Liver (tissue), 9 donors: Measurements from ENCODE around the gene SLX9. TPM values are rescaled to one million over a fixed set of nuclear protein-coding genes. Genes with fewer than 3 reads are reported as not detected.

Experiments
- DNase-seq: peaks from one replicate; pipeline ENCODE4 v3.0.0-alpha.2; 2017; ENCODE audit warnings: low spot score
- H3K27ac ChIP-seq, 2 donors: one replicate each; pipeline ENCODE4 v1.7.0; 2013; ENCODE audit warnings: inconsistent platforms in 2 of 2, low read length in 2 of 2, control low read depth in 1 of 2, low read depth in 1 of 2, mild to moderate bottlenecking in 1 of 2
- H3K27me3 ChIP-seq, 4 donors: one replicate each; pipeline versions ENCODE4 v1.6.1 to v1.7.0; 2013; ENCODE audit warnings: low read length in 3 of 4, inconsistent platforms in 1 of 4, mild to moderate bottlenecking in 1 of 4, moderate library complexity in 1 of 4; ENCODE audit not compliant: control insufficient read depth in 4 of 4, insufficient read depth in 4 of 4
- H3K36me3 ChIP-seq, 4 donors: one replicate each; pipeline versions ENCODE4 v1.6.1 to v1.7.0; 2013; ENCODE audit warnings: low read length in 3 of 4, mild to moderate bottlenecking in 3 of 4, low read depth in 1 of 4, moderate library complexity in 1 of 4; ENCODE audit not compliant: control insufficient read depth in 4 of 4, insufficient read depth in 3 of 4
- H3K4me1 ChIP-seq, 4 donors: one replicate each; pipeline versions ENCODE4 v1.6.1 to v1.7.0; 2013; ENCODE audit warnings: low read length in 3 of 4, mild to moderate bottlenecking in 3 of 4, moderate library complexity in 1 of 4; ENCODE audit not compliant: control insufficient read depth in 4 of 4, insufficient read depth in 4 of 4
- H3K4me3 ChIP-seq, 3 donors: one replicate each; pipeline versions ENCODE4 v1.6.1 to v1.7.0; 2013; ENCODE audit warnings: low read length in 3 of 3, control low read depth in 1 of 3, low read depth in 1 of 3, mild to moderate bottlenecking in 1 of 3
- H3K9ac ChIP-seq, 2 donors: one replicate each; pipeline ENCODE4 v1.7.0; 2013; ENCODE audit warnings: low read length in 2 of 2, mild to moderate bottlenecking in 2 of 2, moderate library complexity in 2 of 2, control low read depth in 1 of 2, low read depth in 1 of 2
- H3K9me3 ChIP-seq, 4 donors: one replicate each; pipeline versions ENCODE4 v1.6.1 to v1.7.0; 2013; ENCODE audit warnings: low read length in 3 of 4; ENCODE audit not compliant: control insufficient read depth in 4 of 4
- ATF3 ChIP-seq: IDR thresholded peaks from 2 replicates; pipeline ENCODE4 v1.6.1; 2016; ENCODE audit warnings: antibody characterized with exemption
- EGR1 ChIP-seq, 2 donors: IDR thresholded peaks; 2 replicates each; pipeline ENCODE4 v1.6.1; 2016 to 2018; ENCODE audit warnings: antibody characterized with exemption in 2 of 2, low read depth in 2 of 2
- FOXA1 ChIP-seq: IDR thresholded peaks from 2 replicates; pipeline ENCODE4 v1.6.1; 2016; ENCODE audit warnings: antibody characterized with exemption
- FOXA2 ChIP-seq: IDR thresholded peaks from 2 replicates; pipeline ENCODE4 v1.6.1; 2016; ENCODE audit warnings: antibody characterized with exemption
- GABPA ChIP-seq, 2 donors: IDR thresholded peaks in 1 of 2; conservative IDR thresholded peaks in 1 of 2; 2 replicates each; pipeline ENCODE4 v1.6.1; 2016; ENCODE audit warnings: antibody characterized with exemption in 2 of 2, mild to moderate bottlenecking in 1 of 2, moderate library complexity in 1 of 2
- HNF4A ChIP-seq, 2 donors: conservative IDR thresholded peaks; 2 replicates each; pipeline ENCODE4 v1.6.1; 2016; ENCODE audit warnings: antibody characterized with exemption in 2 of 2, mild to moderate bottlenecking in 2 of 2
- HNF4G ChIP-seq: IDR thresholded peaks from 2 replicates; pipeline ENCODE4 v1.6.1; 2016; ENCODE audit warnings: antibody characterized with exemption
- JUND ChIP-seq, 2 donors: IDR thresholded peaks; 2 replicates each; pipeline ENCODE4 v1.6.1; 2016; ENCODE audit warnings: antibody characterized with exemption in 2 of 2
- NR2F2 ChIP-seq: IDR thresholded peaks from 2 replicates; pipeline ENCODE4 v1.6.1; 2016; ENCODE audit warnings: antibody characterized with exemption
- RAD21 ChIP-seq, 2 donors: IDR thresholded peaks; 2 replicates each; pipeline ENCODE4 v1.6.1; 2016; ENCODE audit warnings: antibody characterized with exemption in 2 of 2, mild to moderate bottlenecking in 2 of 2
- RXRA ChIP-seq, 2 donors: IDR thresholded peaks; 2 replicates each; pipeline ENCODE4 v1.6.1; 2017 to 2018; ENCODE audit warnings: antibody characterized with exemption in 2 of 2, mild to moderate bottlenecking in 1 of 2
- SP1 ChIP-seq: IDR thresholded peaks from 2 replicates; pipeline ENCODE4 v1.6.1; 2018; ENCODE audit warnings: antibody characterized with exemption, mild to moderate bottlenecking
- TAF1 ChIP-seq: conservative IDR thresholded peaks from 2 replicates; pipeline ENCODE4 v1.6.1; 2016; ENCODE audit warnings: antibody characterized with exemption, mild to moderate bottlenecking
- whole genome bisulfite sequencing: extraction: QIAGEN DNeasy Blood & Tissue Kit; methylation state at CpG from one replicate; pipeline ENCODE4 v1.1.7; 2013; 5-methylcytosine and 5-hydroxymethylcytosine counted together
- polyA plus RNA-seq, 2 donors: library from polyadenylated mRNA; stranded (reverse) in 1 of 2; unstranded in 1 of 2; fragments of 200-250 nt in 1 of 2; fragments of >200 nt in 1 of 2; fragmentation: Nextera tagmentation in 1 of 2; extraction: Ambion mirVana in 1 of 2; gene quantifications; one replicate each; pipeline versions ENCODE4 v1.2.1 to v1.2.3, GENCODE V29; 2013 to 2015
- total RNA-seq, 2 donors: library from RNA; depleted of rRNA; stranded (reverse); fragments of >200 nt; gene quantifications; one replicate each; pipeline ENCODE4 v1.2.3, GENCODE V29; 2014
- TF ChIP-seq, protein P1 (sequence below): IDR thresholded peaks from 2 replicates; pipeline ENCODE4 v1.6.1; 2016; ENCODE audit warnings: antibody characterized with exemption
- donor health status: healthy.
- donor health status: healthy.
- donor health status: healthy.
- donor health status: healthy.
- donor health status: healthy.

The SLX9 gene
- total and polyA plus RNA-seq, 4 donors = 7.5 to 20.3 (median 12.2) TPM

DNA sequence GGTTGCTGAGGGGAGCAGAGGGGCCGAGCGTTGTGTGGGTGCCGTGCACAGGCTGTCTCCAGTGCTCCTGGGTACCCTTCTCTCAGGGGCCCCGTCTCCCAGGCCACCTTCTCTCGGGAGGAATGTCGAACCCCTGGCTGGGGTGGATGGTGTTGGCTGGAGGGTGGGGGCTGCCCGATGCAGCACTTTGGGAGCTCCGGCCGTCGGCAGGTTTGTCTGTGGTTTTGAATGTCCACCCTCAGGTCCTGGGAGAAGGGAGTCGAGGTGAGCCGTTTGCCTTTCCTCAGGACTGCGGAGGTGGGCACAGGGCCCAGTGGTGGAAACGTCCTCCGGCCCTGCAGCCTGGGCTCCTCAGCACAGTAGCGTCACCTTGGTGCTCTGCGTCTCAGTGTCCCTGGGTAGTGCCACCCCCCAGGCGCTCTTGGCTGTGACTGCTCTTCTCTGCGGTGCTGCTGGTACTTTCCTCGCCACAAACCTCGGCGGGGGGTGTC is 14.5 kb downstream of the SLX9 start:
- Histone ChIP-seq H3K9ac (no peak overlapping the region), H3K27ac (no peak overlapping the region), H3K36me3 (peaks cover 0 to 17% (median 2%) of the 10 kb centered on the region in 4 donors), H3K4me1 (peaks cover 6 to 27% (median 13%) of the 10 kb centered on the region in 4 donors), H3K27me3 (no peaks in the 10 kb centered on the region), H3K9me3 (no peaks in the 10 kb centered on the region), H3K4me3 (no peak overlapping the region)
- WGBS = 96% methylated on average over 22 of the region's 22 CpGs
- no peak for DNase-seq
- TF ChIP-seq ATF3 (no peak), GABPA (IDR thresholded peaks at IDR 0.05 in 1 of 2, conservative IDR thresholded peaks at IDR 0.05 in 1 of 2) (no peak), TAF1 (no peak), RXRA (IDR thresholded peaks at IDR 0.05) (no peak), NR2F2 (no peak)

DNA sequence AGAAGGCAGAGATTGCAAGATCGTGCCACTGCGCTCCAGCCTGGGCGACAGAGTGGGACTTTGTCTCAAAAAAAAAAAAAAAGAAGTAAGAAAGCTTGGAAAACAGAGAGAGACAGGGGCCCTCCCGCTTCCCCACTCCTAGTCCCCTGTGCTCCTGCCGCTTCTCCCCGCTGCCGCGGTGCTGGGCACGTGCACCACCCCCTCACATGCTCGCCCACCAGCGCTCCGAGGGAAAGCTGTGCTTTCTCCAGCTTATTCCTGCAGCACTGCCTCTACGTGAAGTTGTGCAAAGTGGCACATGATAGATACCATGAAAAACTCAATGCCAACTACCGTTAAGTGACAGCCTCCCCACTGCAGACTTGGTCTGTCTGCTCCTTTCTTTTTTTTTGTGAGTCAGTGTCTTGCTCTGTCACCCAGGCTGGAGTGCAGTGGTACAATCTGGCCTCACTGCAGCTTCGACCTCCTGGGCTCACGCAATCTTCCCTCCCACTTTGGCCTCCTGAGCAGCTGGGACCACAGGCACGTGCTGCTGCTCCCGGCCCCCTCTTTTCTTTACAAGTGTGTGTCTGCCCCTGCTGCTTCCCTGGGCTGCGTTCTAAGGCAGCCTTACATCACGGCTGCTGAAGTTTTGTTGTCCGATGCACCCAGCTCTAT is 15.4 kb downstream of the SLX9 start:
- Histone ChIP-seq H3K9me3 (no peaks in the 10 kb centered on the region), H3K4me3 (no peak overlapping the region), H3K4me1 (peaks cover 5 to 20% (median 15%) of the 10 kb centered on the region in 4 donors), H3K36me3 (peaks cover 2 to 19% (median 4%) of the 10 kb centered on the region in 4 donors), H3K27ac (no peak overlapping the region), H3K27me3 (no peaks in the 10 kb centered on the region), H3K9ac (no peak overlapping the region)
- TF ChIP-seq, protein P1, sequence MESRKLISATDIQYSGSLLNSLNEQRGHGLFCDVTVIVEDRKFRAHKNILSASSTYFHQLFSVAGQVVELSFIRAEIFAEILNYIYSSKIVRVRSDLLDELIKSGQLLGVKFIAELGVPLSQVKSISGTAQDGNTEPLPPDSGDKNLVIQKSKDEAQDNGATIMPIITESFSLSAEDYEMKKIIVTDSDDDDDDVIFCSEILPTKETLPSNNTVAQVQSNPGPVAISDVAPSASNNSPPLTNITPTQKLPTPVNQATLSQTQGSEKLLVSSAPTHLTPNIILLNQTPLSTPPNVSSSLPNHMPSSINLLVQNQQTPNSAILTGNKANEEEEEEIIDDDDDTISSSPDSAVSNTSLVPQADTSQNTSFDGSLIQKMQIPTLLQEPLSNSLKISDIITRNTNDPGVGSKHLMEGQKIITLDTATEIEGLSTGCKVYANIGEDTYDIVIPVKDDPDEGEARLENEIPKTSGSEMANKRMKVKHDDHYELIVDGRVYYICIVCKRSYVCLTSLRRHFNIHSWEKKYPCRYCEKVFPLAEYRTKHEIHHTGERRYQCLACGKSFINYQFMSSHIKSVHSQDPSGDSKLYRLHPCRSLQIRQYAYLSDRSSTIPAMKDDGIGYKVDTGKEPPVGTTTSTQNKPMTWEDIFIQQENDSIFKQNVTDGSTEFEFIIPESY = no peak
- no peak for TF ChIP-seq RAD21 (IDR thresholded peaks at IDR 0.05)
- DNase-seq = no peak
- WGBS = 95% methylated on average over 21 of the region's 21 CpGs

DNA sequence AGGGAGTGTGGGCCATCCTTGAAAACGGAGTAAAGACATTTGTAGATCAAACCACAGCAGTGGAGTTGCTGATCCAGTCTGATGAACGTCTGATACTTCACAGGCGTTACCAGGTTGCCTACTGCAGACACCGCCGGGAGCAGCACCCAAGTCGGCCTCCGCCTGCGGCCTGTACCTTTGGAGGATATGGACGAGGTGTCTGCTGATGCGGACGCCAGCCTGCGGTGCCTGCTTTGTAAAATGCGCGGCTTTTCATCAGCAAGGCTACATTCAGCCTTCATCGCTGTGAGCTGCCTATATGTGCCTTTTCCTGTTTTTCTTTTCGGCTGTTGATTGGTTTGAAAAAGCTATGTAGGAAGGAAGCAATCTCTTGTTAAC is 16.0 kb downstream of the SLX9 start:
- no peak overlapping the region for H3K27ac ChIP-seq

More for the DNA sequence above, 16.0 kb downstream of the SLX9 start:
- Histone ChIP-seq H3K9me3 (no peaks in the 10 kb centered on the region), H3K9ac (no peak overlapping the region), H3K36me3 (peaks cover 4 to 22% (median 5%) of the 10 kb centered on the region in 4 donors), H3K4me3 (no peak overlapping the region), H3K27me3 (no peaks in the 10 kb centered on the region), H3K4me1 (peaks cover 5 to 20% (median 15%) of the 10 kb centered on the region in 4 donors)
- WGBS = 84% methylated on average over 16 of the region's 16 CpGs
- TF ChIP-seq EGR1 (IDR thresholded peaks at IDR 0.05; ENCODE audit: low read depth in 2 of 2) (no peak), FOXA1 (no peak), JUND (IDR thresholded peaks at IDR 0.05) (no peak), HNF4G (no peak), NR2F2 (no peak), FOXA2 (no peak), HNF4A (conservative IDR thresholded peaks at IDR 0.05) (no peak), SP1 (no peak)
- no peak for DNase-seq
